Measurements from ENCODE around the gene IL5.

- no peak for TF ChIP-seq CTCF (IDR thresholded peaks at IDR 0.05)
- no peak for TF ChIP-seq EZH2 (IDR thresholded peaks at IDR 0.05; ENCODE audit: borderline replicate concordance, insufficient read depth, low read depth, low read length, poor library complexity, severe bottlenecking)
These were observed 41.1 kb downstream of the IL5 start for GRCh38 chr5:132501961-132502931.

Data from B cell (primary cell).